GM12873 (cell line): Measurements from ENCODE around the gene TMEM97.

ENCODE experiments used
- TF ChIP-seq, protein P1 (sequence below): IDR thresholded peaks from 2 replicates; pipeline ENCODE4 v1.5.1; 2012; ENCODE audit warnings: low read depth, mild to moderate bottlenecking, moderate library complexity, low read length, control low read depth; ENCODE audit not compliant: insufficient read depth; ENCODE audit errors: missing control alignments

Gene TMEM97

DNA sequence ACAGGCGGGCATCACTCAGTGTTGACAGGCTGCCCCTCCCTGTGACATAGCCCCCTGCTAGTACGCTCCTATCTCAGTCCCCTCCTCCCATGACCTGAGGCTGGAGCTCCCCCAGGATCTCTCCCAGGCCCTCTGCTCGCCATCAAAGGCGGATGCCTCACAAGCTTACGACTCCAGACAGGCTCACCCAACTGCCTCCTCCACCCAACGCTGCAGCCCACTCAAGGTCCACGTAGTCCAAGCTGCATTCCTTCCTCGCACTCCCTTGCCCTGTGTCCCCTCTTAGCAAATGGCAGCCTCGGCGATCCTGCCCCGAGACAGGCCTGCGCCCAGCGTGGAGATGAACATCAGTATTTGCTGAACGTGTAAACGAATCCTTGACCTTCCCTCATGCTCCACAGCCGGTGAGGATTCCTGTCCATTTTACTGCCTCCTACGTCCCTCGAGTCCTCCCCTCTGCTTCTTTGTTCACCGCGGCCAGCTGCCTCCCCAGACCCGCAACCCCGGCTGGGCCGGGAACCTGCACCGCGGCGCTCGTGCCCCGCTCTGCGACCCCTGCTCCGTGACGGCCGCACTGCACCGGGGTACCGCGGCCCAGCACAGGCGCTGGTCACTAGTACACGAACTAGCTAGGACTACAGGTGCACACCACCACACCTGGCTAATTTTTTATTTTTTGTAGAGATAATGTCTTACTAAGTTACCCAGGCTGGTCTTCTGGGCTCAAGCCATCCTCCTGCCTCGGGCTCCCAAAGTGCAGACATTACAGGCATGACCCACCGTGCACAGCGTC is 838 bp upstream of the TMEM97 start:
- TF ChIP-seq, protein P1, sequence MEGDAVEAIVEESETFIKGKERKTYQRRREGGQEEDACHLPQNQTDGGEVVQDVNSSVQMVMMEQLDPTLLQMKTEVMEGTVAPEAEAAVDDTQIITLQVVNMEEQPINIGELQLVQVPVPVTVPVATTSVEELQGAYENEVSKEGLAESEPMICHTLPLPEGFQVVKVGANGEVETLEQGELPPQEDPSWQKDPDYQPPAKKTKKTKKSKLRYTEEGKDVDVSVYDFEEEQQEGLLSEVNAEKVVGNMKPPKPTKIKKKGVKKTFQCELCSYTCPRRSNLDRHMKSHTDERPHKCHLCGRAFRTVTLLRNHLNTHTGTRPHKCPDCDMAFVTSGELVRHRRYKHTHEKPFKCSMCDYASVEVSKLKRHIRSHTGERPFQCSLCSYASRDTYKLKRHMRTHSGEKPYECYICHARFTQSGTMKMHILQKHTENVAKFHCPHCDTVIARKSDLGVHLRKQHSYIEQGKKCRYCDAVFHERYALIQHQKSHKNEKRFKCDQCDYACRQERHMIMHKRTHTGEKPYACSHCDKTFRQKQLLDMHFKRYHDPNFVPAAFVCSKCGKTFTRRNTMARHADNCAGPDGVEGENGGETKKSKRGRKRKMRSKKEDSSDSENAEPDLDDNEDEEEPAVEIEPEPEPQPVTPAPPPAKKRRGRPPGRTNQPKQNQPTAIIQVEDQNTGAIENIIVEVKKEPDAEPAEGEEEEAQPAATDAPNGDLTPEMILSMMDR: peak; percentile 1

DNA sequence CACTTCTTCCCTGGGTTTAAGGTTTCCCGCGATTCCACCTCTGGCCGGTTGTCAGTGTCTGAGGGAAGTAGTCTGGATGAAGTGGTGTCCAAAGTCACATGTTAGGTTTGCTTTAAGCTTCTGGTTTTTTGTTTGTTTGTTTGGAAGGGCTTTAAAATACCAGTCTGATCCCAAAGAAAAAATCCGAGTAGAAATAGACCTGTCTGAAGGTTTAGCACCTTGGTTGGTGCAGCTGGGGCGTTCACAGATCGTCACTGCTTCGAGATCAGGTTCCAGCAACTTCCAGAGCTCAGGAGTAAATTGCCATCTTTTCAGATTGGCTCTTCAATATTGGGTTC is 567 bp downstream of the TMEM97 start:
- TF ChIP-seq, protein P1: no peak

DNA sequence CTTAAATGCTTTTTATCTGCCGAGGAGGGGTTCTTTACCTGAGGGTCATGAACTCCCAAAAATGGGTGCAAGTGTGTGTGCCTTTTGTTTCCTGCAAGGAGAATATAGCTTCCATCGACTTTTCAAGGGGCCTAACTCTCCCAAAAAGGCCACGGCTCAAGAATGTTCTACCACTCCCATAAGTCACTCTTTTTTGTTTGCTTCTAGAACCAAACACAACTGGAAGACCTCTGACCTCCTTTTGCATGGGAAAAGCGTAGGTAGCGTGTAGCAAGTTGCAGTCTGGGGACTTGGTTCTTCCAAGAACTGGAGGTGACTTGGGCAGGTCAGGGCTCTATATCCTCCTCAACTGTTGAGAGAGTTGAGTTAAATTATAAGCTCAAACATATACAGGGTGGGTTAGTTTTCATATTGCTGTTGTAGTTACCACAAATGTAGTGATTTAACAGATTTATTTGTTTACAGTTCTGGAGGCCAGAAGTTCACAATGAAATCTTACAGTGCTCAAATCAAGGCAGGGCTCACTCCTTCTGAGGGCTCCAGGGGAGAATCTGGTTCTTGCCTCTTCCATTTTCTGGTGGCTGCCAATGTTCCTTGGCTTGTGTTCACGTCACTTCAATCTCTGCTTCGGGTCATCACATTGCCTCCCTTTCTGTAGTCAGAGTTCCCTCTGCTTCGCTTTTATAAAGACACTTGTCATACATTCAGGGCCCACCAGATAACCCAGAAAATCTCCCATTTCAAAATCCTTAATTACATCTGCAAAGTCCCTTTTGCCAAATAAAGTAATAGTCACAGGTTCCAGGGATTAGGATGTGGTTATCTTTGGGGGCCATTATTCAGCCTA is 1.4 kb downstream of the TMEM97 start:
- TF ChIP-seq, protein P1: no peak

DNA sequence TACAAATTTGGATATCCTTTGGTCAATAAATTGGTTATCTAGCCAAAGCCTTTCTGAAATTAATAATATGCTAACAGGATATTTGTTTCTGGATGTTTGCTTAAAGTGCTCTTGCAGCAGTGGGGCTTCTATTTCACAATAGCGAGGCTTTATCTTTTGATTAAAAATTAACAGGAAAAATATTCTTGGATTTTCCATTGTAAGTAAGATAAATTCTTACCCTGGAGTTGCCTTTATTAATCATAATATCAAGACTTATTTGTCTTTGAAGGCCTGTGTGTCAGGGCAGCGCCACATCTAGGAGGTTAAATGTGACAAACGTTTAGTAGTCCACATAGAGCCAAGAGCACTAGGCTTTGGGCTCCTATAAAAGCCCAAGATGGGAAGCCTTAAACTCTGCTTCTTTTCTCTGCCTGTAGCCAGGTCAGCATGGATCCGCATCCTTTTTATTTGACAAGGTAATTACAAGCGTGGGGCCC is 5.3 kb downstream of the TMEM97 start:
- TF ChIP-seq, protein P1: no peak

DNA sequence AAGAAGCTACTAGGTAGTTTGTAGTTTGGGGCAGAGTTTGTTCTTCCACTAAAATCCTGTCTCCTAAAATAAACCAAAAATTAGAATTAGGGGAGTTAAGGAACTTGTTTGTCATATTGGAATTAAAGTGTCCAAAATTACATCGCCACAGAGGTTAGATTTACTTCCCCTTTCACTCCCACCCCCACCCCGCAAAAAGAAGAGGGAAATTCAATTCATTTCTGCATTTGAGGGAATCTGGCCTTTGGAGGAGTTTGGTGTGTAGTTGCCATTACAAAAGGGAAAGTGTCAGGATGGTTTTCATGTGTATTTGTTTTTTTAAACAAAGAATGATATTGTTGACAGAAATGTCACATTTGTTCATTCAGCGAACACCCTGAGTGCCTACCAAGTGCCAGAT is 5.8 kb downstream of the TMEM97 start:
- TF ChIP-seq, protein P1: no peak

DNA sequence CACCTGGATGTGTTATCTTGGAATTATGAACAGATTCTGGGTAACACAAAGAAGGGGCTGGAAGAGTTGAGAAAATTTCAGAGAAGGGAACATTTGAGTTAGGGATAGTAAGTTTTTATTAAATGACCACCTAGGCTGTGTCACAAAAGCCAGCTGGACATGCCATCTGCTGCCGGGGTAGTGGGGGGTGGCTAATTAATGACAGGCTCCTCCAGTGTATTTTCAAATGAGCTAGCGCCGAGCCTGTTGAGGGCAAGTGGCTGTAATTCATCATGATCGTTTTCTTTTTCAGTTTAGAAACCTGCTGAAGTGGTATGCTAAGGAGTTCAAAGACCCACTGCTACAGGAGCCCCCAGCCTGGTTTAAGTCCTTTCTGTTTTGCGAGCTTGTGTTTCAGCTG is 6.2 kb downstream of the TMEM97 start:
- TF ChIP-seq, protein P1: no peak

DNA sequence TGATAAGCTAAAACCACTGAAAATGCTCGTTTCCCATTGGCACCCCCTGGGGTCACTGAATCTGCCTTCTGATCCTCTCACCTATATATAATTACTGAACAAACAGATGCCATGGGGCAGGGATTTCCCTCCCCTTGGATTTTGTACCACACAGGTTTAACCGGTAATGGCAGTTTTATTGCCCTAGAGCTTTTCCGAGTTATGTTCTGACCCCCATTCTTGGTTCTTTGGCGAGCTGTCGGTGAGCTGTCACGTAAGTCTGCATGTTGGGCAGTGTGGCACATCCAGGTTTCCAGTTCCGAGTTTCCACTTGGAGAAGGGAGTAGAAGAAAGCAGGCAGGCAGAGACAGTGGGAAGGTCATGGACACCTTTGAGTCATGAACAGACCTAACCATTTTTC is 7.1 kb downstream of the TMEM97 start:
- TF ChIP-seq, protein P1: no peak
